SK-N-SH treated with all-trans-retinoic acid at 6 μM for 48 hours (cell line): ENCODE results near the gene TIMMDC1.

Experiments
- ATAC-seq: fragments of 200-7000 bp; cut with Tn5 transposase; 3 replicates; pipeline ENCODE4 v1.9.1; 2020; ENCODE audit warnings: mild to moderate bottlenecking, moderate library complexity
- ARNTL ChIP-seq: fragments of 450-650 bp; formaldehyde crosslinking; IDR thresholded peaks from 2 replicates; pipeline ENCODE4 v1.5.0; 2020; ENCODE audit warnings: low read depth, mild to moderate bottlenecking, moderate library complexity, borderline replicate concordance
- CSDC2 ChIP-seq: fragments of 250-450 bp; sonication (Bioruptor Pico); IDR thresholded peaks from 2 replicates; pipeline ENCODE4 v1.5.0; 2020; ENCODE audit warnings: mild to moderate bottlenecking, moderate library complexity
- CSRNP3 ChIP-seq: fragments of 250-450 bp; sonication (Bioruptor Pico); IDR thresholded peaks from 2 replicates; pipeline ENCODE4 v1.5.1; 2021; ENCODE audit warnings: mild to moderate bottlenecking, moderate library complexity
- ESRRG ChIP-seq: fragments of 250-450 bp; sonication (Bioruptor Pico); IDR thresholded peaks from 2 replicates; pipeline ENCODE4 v1.6.1; 2021; ENCODE audit warnings: mild to moderate bottlenecking
- GLIS3 ChIP-seq: fragments of 250-450 bp; sonication (Bioruptor Pico); IDR thresholded peaks from 2 replicates; pipeline ENCODE4 v1.5.0; 2020; ENCODE audit warnings: mild to moderate bottlenecking, moderate library complexity
- ISL1 ChIP-seq: fragments of 250-450 bp; sonication (Bioruptor Pico); IDR thresholded peaks from 2 replicates; pipeline ENCODE4 v2.1.2; 2022; ENCODE audit warnings: mild to moderate bottlenecking, moderate library complexity
- OSR1 ChIP-seq: fragments of 250-450 bp; sonication (Bioruptor Pico); IDR thresholded peaks from 2 replicates; pipeline ENCODE4 v1.8.0; 2022; ENCODE audit warnings: moderate library complexity, mild to moderate bottlenecking, inconsistent platforms
- PATZ1 ChIP-seq: fragments of 250-450 bp; sonication (Bioruptor Pico); IDR thresholded peaks from 2 replicates; pipeline ENCODE4 v1.8.0; 2020; ENCODE audit warnings: mild to moderate bottlenecking, moderate library complexity, borderline replicate concordance
- POU6F1 ChIP-seq: fragments of 250-450 bp; sonication (Bioruptor Pico); IDR thresholded peaks from 2 replicates; pipeline ENCODE4 v1.8.0; 2021; ENCODE audit warnings: low read depth, mild to moderate bottlenecking, moderate library complexity, borderline replicate concordance
- PPARA ChIP-seq: fragments of 250-450 bp; sonication (Bioruptor Pico); IDR thresholded peaks from 2 replicates; pipeline ENCODE4 v1.5.0; 2020; ENCODE audit warnings: mild to moderate bottlenecking, borderline replicate concordance
- RARB ChIP-seq: fragments of 250-450 bp; sonication (Bioruptor Pico); IDR thresholded peaks from 2 replicates; pipeline ENCODE4 v1.8.0; 2021; ENCODE audit warnings: mild to moderate bottlenecking, moderate library complexity
- SNAI2 ChIP-seq: fragments of 250-450 bp; sonication (Bioruptor Pico); IDR thresholded peaks from 2 replicates; pipeline ENCODE4 v1.5.0; 2020; ENCODE audit warnings: mild to moderate bottlenecking, moderate library complexity
- TCF4 ChIP-seq: fragments of 250-450 bp; sonication (Bioruptor Pico); IDR thresholded peaks from 2 replicates; pipeline ENCODE4 v1.8.0; 2021; ENCODE audit warnings: mild to moderate bottlenecking, moderate library complexity, borderline replicate concordance
- TOX ChIP-seq: fragments of 250-450 bp; sonication (Bioruptor Pico); IDR thresholded peaks from 2 replicates; pipeline ENCODE4 v1.8.0; 2021; ENCODE audit warnings: mild to moderate bottlenecking, moderate library complexity, borderline replicate concordance
- TSHZ2 ChIP-seq: fragments of 250-450 bp; sonication (Bioruptor Pico); IDR thresholded peaks from 2 replicates; pipeline ENCODE4 v1.5.0; 2020; ENCODE audit warnings: mild to moderate bottlenecking, moderate library complexity
- ZC3H10 ChIP-seq: fragments of 250-450 bp; sonication (Bioruptor Pico); IDR thresholded peaks from 2 replicates; pipeline ENCODE4 v1.5.1; 2021; ENCODE audit warnings: mild to moderate bottlenecking, moderate library complexity
- ZFP30 ChIP-seq: fragments of 450-650 bp; formaldehyde crosslinking; IDR thresholded peaks from 2 replicates; pipeline ENCODE4 v1.5.0; 2022; ENCODE audit warnings: mild to moderate bottlenecking, moderate library complexity
- ZNF565 ChIP-seq: fragments of 450-650 bp; formaldehyde crosslinking; conservative IDR thresholded peaks from 2 replicates; pipeline ENCODE4 v1.5.0; 2020; ENCODE audit warnings: low read depth, mild to moderate bottlenecking, moderate library complexity
- ZNF70 ChIP-seq: fragments of 450-650 bp; formaldehyde crosslinking; IDR thresholded peaks from 2 replicates; pipeline ENCODE4 v1.5.0; 2020; ENCODE audit warnings: mild to moderate bottlenecking, moderate library complexity
- ZNF8 ChIP-seq: fragments of 450-650 bp; formaldehyde crosslinking; IDR thresholded peaks from 2 replicates; pipeline ENCODE4 v1.5.0; 2020; ENCODE audit warnings: mild to moderate bottlenecking, moderate library complexity
- TF ChIP-seq, protein P1 (sequence below): fragments of 250-450 bp; sonication (Bioruptor Pico); IDR thresholded peaks from 2 replicates; pipeline ENCODE4 v1.5.1; 2020; ENCODE audit warnings: low read depth, mild to moderate bottlenecking, moderate library complexity

The TIMMDC1 gene

GRCh38 chr3:119538772-119539171 is 40.4 kb downstream of the TIMMDC1 start:
- ATAC-seq, result no peak
- TF ChIP-seq ZFP30, result no peak
- TF ChIP-seq, protein P1, sequence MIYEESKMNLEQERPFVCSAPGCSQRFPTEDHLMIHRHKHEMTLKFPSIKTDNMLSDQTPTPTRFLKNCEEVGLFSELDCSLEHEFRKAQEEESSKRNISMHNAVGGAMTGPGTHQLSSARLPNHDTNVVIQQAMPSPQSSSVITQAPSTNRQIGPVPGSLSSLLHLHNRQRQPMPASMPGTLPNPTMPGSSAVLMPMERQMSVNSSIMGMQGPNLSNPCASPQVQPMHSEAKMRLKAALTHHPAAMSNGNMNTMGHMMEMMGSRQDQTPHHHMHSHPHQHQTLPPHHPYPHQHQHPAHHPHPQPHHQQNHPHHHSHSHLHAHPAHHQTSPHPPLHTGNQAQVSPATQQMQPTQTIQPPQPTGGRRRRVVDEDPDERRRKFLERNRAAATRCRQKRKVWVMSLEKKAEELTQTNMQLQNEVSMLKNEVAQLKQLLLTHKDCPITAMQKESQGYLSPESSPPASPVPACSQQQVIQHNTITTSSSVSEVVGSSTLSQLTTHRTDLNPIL (CRISPR knock-in tag), result no peak
- no peak for TF ChIP-seq CSRNP3 (CRISPR knock-in tag)
- no peak for TF ChIP-seq TSHZ2 (CRISPR knock-in tag)
- TF ChIP-seq ISL1 (CRISPR knock-in tag), result no peak
- no peak for TF ChIP-seq ZNF8 (CRISPR knock-in tag)
- TF ChIP-seq CSDC2 (CRISPR knock-in tag), result no peak
- TF ChIP-seq TCF4 (CRISPR knock-in tag), result no peak
- TF ChIP-seq ESRRG (CRISPR knock-in tag), result no peak
- TF ChIP-seq TOX (CRISPR knock-in tag), result no peak
- TF ChIP-seq SNAI2 (CRISPR knock-in tag), result no peak
- TF ChIP-seq PPARA (CRISPR knock-in tag), result no peak
- TF ChIP-seq ARNTL (CRISPR knock-in tag), result no peak
- TF ChIP-seq POU6F1 (CRISPR knock-in tag), result no peak
- TF ChIP-seq GLIS3, result no peak
- no peak for TF ChIP-seq ZNF70
- no peak for TF ChIP-seq PATZ1 (CRISPR knock-in tag)
- no peak for TF ChIP-seq ZC3H10 (CRISPR knock-in tag)

- no peak for ATAC-seq
- TF ChIP-seq OSR1 (CRISPR knock-in tag), result no peak
- TF ChIP-seq TOX (CRISPR knock-in tag), result no peak
- no peak for TF ChIP-seq PATZ1 (CRISPR knock-in tag)
- no peak for TF ChIP-seq ESRRG (CRISPR knock-in tag)
- no peak for TF ChIP-seq POU6F1 (CRISPR knock-in tag)
- no peak for TF ChIP-seq ARNTL (CRISPR knock-in tag)
- TF ChIP-seq CSRNP3 (CRISPR knock-in tag), result no peak
- no peak for TF ChIP-seq ZC3H10 (CRISPR knock-in tag)
- no peak for TF ChIP-seq PPARA (CRISPR knock-in tag)
- TF ChIP-seq ZNF565 (CRISPR knock-in tag), result no peak
- TF ChIP-seq RARB (CRISPR knock-in tag), result no peak
- no peak for TF ChIP-seq TSHZ2 (CRISPR knock-in tag)
- no peak for TF ChIP-seq CSDC2 (CRISPR knock-in tag)
- TF ChIP-seq, all 23 proteins: peak for 0
These were observed 43.2 kb downstream of the TIMMDC1 start for GRCh38 chr3:119541547-119541946.
